ENCODE results near the gene TRDN.
"Not testable (repeated sequence)": the region's sequence is repeated elsewhere in the genome, so short reads cannot be mapped to it uniquely, and the experiment has no call there.

Gene TRDN

GRCh38 chr6:123562264-123562663, 74.5 kb downstream of the TRDN start:
- DNase-seq: no peak

GRCh38 chr6:123559816-123560215, 76.9 kb downstream of the TRDN start:
- DNase-seq: not testable (repeated sequence)

- not testable (repeated sequence) for DNase-seq
Measured at GRCh38 chr6:123557474-123557873, 79.3 kb downstream of the TRDN start.

DNA sequence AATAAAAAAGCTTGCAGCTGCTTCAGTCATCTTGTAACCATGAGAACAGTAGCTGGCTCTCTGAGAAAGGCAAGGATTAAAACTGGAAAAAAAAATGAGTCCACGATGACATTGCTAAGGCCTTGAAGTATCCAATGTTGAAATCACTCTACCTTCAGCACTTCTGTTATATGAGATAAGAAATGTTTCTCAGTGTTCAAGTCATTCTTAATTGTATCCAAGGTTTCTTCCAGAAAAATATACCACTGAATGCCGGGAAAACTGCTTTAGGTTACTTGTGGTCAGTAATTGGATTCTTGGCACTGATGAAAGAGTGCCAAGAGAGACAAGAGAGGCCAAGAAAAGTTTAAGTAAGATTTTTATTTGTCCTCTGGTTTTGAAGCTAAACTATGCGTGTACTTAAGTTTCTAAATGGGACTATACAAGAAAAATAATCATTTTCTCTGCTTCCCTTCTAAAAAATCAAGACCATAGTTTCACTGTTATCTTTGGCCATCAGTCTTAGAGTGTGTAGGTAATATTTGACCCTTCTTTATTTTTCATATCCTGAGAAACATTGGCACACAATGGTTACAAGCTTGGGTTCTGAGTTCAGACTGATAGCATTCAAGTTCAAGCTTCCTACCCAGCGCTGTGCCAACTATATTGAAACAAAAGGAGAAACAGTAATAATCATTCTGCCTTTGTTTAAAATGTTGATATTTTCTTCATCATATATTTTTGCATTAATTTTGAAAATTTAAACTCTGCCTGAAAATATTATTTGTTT, 84.6 kb downstream of the TRDN start:
- no peak for DNase-seq

DNA sequence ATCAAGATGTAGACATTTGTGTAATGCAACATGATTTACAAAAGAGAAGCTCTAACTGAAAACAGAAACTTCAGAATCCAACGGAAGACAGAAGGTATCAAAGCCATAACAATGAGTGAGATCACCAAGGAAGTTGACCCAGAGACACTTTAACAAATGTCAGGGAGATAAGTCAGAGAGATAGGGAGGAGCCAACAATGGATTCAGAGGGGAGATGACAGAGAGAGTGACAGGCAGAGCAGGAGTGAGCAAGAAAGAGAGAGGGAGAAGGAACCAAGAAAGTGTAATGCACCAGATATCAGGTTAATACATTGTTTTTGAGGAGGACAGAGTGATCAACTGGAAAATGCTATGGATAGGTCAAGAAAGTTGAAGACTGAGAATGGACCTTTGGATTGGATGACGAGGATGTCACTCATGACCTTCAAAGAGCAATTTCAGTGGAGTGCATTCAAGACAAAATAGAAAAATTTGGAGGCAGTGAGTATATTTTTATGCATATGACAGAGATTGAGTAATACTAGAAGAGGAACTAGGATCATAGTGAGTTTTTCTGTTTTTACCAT, 86.6 kb downstream of the TRDN start:
- DNase-seq: no peak

GRCh38 chr6:123549476-123549875, 87.3 kb downstream of the TRDN start:
- no peak for DNase-seq

GRCh38 chr6:123547216-123547978, 89.4 kb downstream of the TRDN start:
- no peak for DNase-seq

DNA sequence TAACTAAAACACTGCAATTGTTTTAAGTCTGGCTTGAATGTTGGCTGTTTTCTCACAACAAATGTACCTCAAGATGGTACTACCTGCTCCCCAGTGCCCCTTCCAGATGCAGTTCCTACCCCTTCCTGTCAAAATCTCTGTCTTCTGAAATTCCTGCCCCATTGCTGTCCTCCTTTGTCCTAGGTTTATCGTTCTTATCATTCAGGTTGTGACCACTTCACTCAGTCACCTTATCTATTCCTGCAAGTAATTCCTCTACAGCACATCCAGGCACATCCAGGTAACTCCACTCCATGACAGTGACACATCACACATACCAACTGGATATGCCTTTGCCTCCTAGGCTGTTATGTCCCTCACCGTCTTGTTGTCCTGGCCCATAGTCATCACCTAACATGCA, 90.2 kb downstream of the TRDN start:
- DNase-seq: no peak

- DNase-seq: no peak
Measured at GRCh38 chr6:123541462-123541861, 95.3 kb downstream of the TRDN start.

- no peak for DNase-seq
Measured at GRCh38 chr6:123533862-123534648, 102.7 kb downstream of the TRDN start.

- DNase-seq: no peak
Measured at GRCh38 chr6:123529843-123530242, 106.9 kb downstream of the TRDN start.

- DNase-seq: no peak
Measured at GRCh38 chr6:123529058-123529457, 107.7 kb downstream of the TRDN start.

DNA sequence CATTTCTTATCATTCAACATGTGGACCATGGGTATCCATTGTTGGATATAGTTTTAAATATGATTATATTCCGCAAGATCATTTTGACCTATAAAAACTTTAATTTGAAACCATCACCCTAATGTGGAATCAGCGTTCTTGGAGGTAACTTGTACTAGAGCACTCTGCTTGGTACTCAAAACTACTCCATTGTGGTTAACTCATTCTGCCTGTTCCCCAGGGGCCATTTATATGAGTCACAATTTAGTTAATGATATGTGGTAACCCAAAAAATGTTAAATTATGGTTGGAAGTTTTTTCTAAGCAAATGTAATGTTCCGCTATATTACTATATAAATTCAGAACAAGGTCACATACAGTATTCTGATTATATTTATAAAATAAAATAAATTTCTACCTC, 109.3 kb downstream of the TRDN start:
- DNase-seq: no peak

GRCh38 chr6:123526128-123526527, 110.6 kb downstream of the TRDN start:
- no peak for DNase-seq

DNA sequence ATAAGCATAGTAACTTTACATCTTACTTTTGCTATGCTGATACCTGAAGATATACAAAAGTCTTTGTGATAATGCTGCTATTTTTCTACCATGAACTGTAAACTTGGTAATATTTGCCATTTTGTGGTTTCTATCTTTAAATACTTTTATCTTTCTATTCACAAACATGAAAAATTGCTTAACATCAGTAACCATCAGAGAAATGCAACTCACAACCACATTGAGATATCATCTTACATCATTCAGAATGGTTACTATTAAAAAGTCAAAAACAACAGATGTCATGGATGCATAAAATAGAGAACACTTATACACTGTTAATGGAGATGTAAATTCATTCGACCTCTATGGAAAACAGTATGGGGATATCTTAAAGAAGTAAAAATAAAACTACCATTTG, 112.0 kb downstream of the TRDN start:
- DNase-seq: no peak

- no peak for DNase-seq
Measured at GRCh38 chr6:123520217-123520616, 116.5 kb downstream of the TRDN start.

GRCh38 chr6:123519189-123519505, 117.6 kb downstream of the TRDN start:
- no peak for DNase-seq

DNA sequence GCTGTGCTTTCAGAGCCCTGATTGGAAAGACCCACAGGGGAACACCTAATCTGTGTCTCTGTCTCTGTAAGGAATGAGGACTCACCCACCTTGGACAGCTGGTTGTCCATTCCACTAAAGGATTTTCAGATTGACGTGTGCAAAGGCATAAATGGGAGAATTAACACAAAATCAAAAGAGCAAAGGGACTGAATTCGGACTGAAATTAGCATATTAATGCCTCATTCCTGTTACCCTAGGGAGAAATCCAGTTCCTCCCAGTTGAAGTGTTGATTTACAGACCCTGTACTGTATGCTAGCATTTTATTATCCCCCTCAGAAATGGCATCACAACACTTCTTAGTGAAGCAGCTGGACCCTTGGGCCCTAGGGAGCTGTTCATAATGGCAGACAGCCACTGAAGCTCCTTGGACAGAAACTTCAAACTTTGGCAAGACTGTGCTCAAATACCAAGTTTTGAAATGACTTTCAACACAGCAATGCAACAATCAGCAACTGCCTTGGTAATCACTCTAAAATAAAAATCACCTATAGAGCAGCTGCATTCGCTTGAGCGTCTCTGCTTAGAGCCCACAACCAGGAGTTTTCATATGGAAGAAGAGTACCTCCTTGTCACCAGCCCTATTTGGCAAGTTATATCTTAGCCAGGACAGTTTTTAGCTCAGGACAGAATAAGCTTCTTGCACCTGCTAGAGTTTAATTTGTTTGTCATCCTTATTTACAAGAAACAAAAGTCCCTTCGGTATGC, 118.1 kb downstream of the TRDN start:
- DNase-seq: no peak

- no peak for DNase-seq
Measured at GRCh38 chr6:123515715-123516114, 121.0 kb downstream of the TRDN start.

DNA sequence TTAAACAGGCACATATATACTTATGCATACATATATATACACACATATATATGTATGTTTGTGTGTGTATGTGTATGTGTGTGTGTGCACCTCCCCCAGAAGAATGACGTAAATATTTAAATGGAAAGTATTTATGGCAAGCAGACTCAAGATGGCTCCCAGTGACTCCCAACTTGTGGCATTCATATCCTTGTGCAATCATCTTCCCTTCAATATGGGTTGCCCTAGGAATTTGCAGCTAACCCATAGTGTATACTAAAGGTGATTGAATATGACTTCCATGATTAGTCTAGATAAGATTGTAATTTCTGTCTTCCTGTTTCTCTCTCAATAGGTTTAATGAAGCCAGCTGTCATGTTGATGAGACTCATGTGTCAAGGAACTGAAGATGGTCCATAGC, 127.6 kb downstream of the TRDN start:
- no peak for DNase-seq

DNA sequence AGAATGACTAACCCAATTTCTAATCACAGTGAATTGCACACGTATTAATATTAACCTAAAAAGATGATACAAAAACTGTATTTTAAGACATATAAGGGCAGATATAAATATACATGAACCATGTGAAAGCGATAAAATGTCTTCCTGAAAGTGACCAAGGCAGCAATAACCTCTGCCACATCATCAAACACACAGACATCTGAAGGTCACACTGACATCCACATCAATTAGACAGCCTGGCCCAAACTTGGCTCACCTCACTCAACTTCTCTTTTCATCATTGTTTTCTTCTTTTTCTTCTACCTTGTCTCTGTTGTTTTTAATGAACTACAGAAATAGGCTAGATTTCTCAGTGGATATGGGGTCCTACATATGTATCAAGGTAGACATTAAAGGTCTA, 128.5 kb downstream of the TRDN start:
- no peak for DNase-seq

DNA sequence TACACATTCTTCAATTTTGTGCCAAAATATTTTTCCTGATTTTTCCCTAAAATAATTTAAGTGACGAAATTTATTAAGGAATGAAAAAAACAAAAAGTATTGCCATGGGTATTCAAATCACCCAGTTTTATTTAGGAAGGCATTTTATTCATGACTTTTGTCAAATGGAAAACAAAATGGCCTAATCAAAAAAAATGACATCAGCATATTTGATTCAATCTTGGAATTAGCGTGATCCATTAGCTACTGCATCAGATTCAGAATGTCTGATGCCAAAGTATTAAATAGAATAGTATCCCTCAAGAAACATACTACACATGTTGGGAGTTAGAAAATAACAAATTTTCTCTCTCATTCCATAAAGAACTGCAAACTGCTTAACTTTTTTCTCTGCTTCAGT, 129.2 kb downstream of the TRDN start:
- no peak for DNase-seq

- DNase-seq: no peak
Measured at GRCh38 chr6:123503619-123504018, 133.1 kb downstream of the TRDN start.

Measured in NK-92 treated with Interleukin-12 subunit alpha and Interleukin-12 subunit beta, amount 100 ng/mL, for 24 hours (cell line).